K562 (cell line): ENCODE results near the gene TGFB1I1. TPM values are rescaled to one million over a fixed set of nuclear protein-coding genes. Genes with fewer than 3 reads are reported as not detected.

ENCODE experiments used
- ATAC-seq: fragments of 200-7000 bp; cut with Tn5 transposase; 3 replicates; pipeline ENCODE4 v1.9.1; 2020; ENCODE audit warnings: moderate library complexity
- BruUV-seq: library from RNA; stranded (reverse); fragments of 400-500 nt; replicated peaks from 2 replicates; lab custom pipeline; 2021; lab: Mats Ljungman, UMichigan
- CTCF ChIA-PET: fragments of 300-600 bp; formaldehyde crosslinking; extraction: SDS; loops from one replicate; lab custom pipeline; 2021; ENCODE audit warnings: low intra/inter-chr PET ratio; lab: Yijun Ruan, JAX
- POLR2A ChIA-PET: fragments of 300-600, 350-650 bp; sonication (Branson Sonifier 250); formaldehyde crosslinking; extraction: SDS; loops from one replicate; lab custom pipeline; 2021; ENCODE audit warnings: antibody characterized with exemption, inconsistent platforms; lab: Yijun Ruan, JAX
- DNase-seq, 4 experiments: peaks; one replicate each; pipeline versions ENCODE4 v3.0.0 to v3.0.0-alpha.2; 2011 to 2018; ENCODE audit warnings: low spot score in 3 of 4, mixed read lengths in 3 of 4; ENCODE audit errors: extremely low read depth in 1 of 4
- FAIRE-seq: peaks from 2 replicates; lab custom pipeline; 2011; peaks lifted over from hg19 to GRCh38; lab: Jason Lieb, UNC
- H2AFZ ChIP-seq: 2 replicates; pipeline ENCODE4 v1.6.0; 2011; ENCODE audit warnings: low read depth, low read length, control low read depth, inconsistent platforms
- H3K27ac ChIP-seq: fragments of 200-600 bp; 3 replicates; pipeline ENCODE4 v1.8.0; 2011; ENCODE audit warnings: low read depth, mild to moderate bottlenecking, control low read depth, inconsistent platforms, low read length, moderate library complexity, mixed read lengths; ENCODE audit errors: extremely low read depth
- H3K27me3 ChIP-seq, 2 experiments: fragments of 300-600 bp in 1 of 2; 2 replicates in 1 of 2; 3 replicates in 1 of 2; pipeline versions ENCODE4 v1.6.0 to v1.8.0; 2011; ENCODE audit warnings: inconsistent platforms in 2 of 2, low read length in 2 of 2, mild to moderate bottlenecking in 1 of 2, mixed read lengths in 1 of 2, moderate library complexity in 1 of 2; ENCODE audit not compliant: control insufficient read depth in 2 of 2, insufficient read depth in 2 of 2
- H3K36me3 ChIP-seq: fragments of 300-600 bp; 3 replicates; pipeline ENCODE4 v1.8.0; 2011; ENCODE audit warnings: mild to moderate bottlenecking, low read length, inconsistent platforms; ENCODE audit not compliant: control insufficient read depth, insufficient read depth
- H3K4me1 ChIP-seq, 2 experiments: fragments of 200-600 bp in 1 of 2; replicated peaks in 1 of 2; 2 replicates in 1 of 2; 3 replicates in 1 of 2; pipeline versions ENCODE4 v1.5.1 to v1.8.0; 2011; ENCODE audit warnings: inconsistent platforms in 2 of 2, low read length in 2 of 2, mild to moderate bottlenecking in 1 of 2, mixed read lengths in 1 of 2, moderate library complexity in 1 of 2; ENCODE audit not compliant: control insufficient read depth in 2 of 2, insufficient read depth in 2 of 2
- H3K4me2 ChIP-seq: 2 replicates; pipeline ENCODE4 v1.6.1; 2011; ENCODE audit warnings: low read length, control low read depth, inconsistent platforms, mixed read lengths; ENCODE audit not compliant: insufficient read depth
- H3K4me3 ChIP-seq: fragments of 200-600 bp; sonication (generic), shearing (Covaris generic); 2 replicates; pipeline ENCODE4 v1.5.1; 2016; ENCODE audit warnings: control low read depth, inconsistent platforms
- H3K79me2 ChIP-seq: fragments of 200-600 bp; 3 replicates; pipeline ENCODE4 v1.8.0; 2011; ENCODE audit warnings: low read length, inconsistent platforms; ENCODE audit not compliant: control insufficient read depth, insufficient read depth
- H3K9ac ChIP-seq, 2 experiments: 2 replicates each; pipeline versions ENCODE4 v1.6.0 to v1.6.1; 2011; ENCODE audit warnings: low read depth in 2 of 2, low read length in 2 of 2, control low read depth in 1 of 2, inconsistent platforms in 1 of 2, mild to moderate bottlenecking in 1 of 2, mixed read lengths in 1 of 2; ENCODE audit not compliant: insufficient read depth in 1 of 2
- H3K9me1 ChIP-seq: one replicate; pipeline ENCODE4 v1.6.0; 2011; ENCODE audit warnings: inconsistent platforms, mild to moderate bottlenecking, low read length, moderate library complexity; ENCODE audit not compliant: control insufficient read depth, insufficient read depth
- H3K9me3 ChIP-seq: replicated peaks from 2 replicates; pipeline ENCODE4 v1.5.1; 2011; ENCODE audit warnings: low read depth, low read length, inconsistent platforms; ENCODE audit not compliant: control insufficient read depth, insufficient read depth
- H4K20me1 ChIP-seq: replicated peaks from 2 replicates; pipeline ENCODE4 v1.6.1; 2011; ENCODE audit warnings: low read length, inconsistent platforms, mixed read lengths; ENCODE audit not compliant: control insufficient read depth, insufficient read depth
- C11orf30 ChIP-seq: fragments of 450-650 bp; IDR thresholded peaks from 2 replicates; pipeline ENCODE4 v1.6.1; 2016; ENCODE audit warnings: low read depth, mild to moderate bottlenecking
- FOXK2 ChIP-seq, 2 experiments: fragments of 450-650 bp; IDR thresholded peaks in 1 of 2; conservative IDR thresholded peaks in 1 of 2; 2 replicates each; pipeline ENCODE4 v1.6.1; 2016; ENCODE audit warnings: low read depth in 2 of 2, mild to moderate bottlenecking in 1 of 2
- GATA2 ChIP-seq: sonication (generic); formaldehyde crosslinking; IDR thresholded peaks from 2 replicates; pipeline ENCODE4 v1.4.0; 2020; ENCODE audit warnings: mild to moderate bottlenecking, missing genetic modification reagents
- GATAD2A ChIP-seq: fragments of 450-650 bp; IDR thresholded peaks from 2 replicates; pipeline ENCODE4 v1.6.1; 2017
- HIVEP1 ChIP-seq: fragments of 250-450 bp; sonication (Bioruptor Pico); IDR thresholded peaks from 2 replicates; pipeline ENCODE4 v1.4.0; 2020; ENCODE audit warnings: mild to moderate bottlenecking
- NBN ChIP-seq: fragments of 450-650 bp; IDR thresholded peaks from 2 replicates; pipeline ENCODE4 v1.6.1; 2016; ENCODE audit warnings: low read depth, mild to moderate bottlenecking
- NR3C1 ChIP-seq: sonication (generic); formaldehyde crosslinking; IDR thresholded peaks from 2 replicates; pipeline ENCODE4 v1.8.1; 2022; ENCODE audit warnings: missing genetic modification reagents
- NUFIP1 ChIP-seq: fragments of 450-650 bp; IDR thresholded peaks from 2 replicates; pipeline ENCODE4 v1.6.1; 2018; ENCODE audit not compliant: partially characterized antibody
- PKNOX1 ChIP-seq: fragments of 450-650 bp; IDR thresholded peaks from 2 replicates; pipeline ENCODE4 v1.6.1; 2016
- SMARCA4 ChIP-seq: fragments of 450-650 bp; IDR thresholded peaks from 2 replicates; pipeline ENCODE4 v1.6.1; 2016
- ZBTB40 ChIP-seq, 2 experiments: fragments of 450-650 bp in 1 of 2; sonication (generic) in 1 of 2; formaldehyde crosslinking in 1 of 2; IDR thresholded peaks; 2 replicates each; pipeline versions ENCODE4 v1.7.1 to v1.9.0; 2016 to 2022; ENCODE audit warnings: inconsistent platforms in 1 of 2, mild to moderate bottlenecking in 1 of 2, missing genetic modification reagents in 1 of 2
- ZKSCAN1 ChIP-seq: fragments of 150-350 bp; IDR thresholded peaks from 2 replicates; pipeline ENCODE4 v1.6.1; 2016; ENCODE audit warnings: low read depth, low read length
- ZNF431 ChIP-seq: sonication (generic); formaldehyde crosslinking; IDR thresholded peaks from 2 replicates; pipeline ENCODE4 v1.8.0; 2022; ENCODE audit warnings: mild to moderate bottlenecking, missing genetic modification reagents
- WGBS: fragments of 100-300 bp; shearing (Covaris generic); methylation state at CpG from one replicate; pipeline ENCODE4 v1.1.6; 2016; ENCODE audit warnings: low coverage, mixed read lengths; ENCODE audit not compliant: insufficient coverage; ENCODE audit errors: missing lambda C conversion rate; 5-methylcytosine and 5-hydroxymethylcytosine counted together
- in situ Hi-C: fragments of 300-500 bp; cut with MboI; formaldehyde crosslinking; loops from 4 replicates; pipeline ENCODE4 v1.15.0; 2018; ENCODE audit warnings: inconsistent platforms, mixed read lengths
- intact Hi-C: fragments of 100-400 bp; cut with micrococcal nuclease; formaldehyde crosslinking; loops from 2 replicates; pipeline ENCODE4 v1.14.2; 2022
- polyA plus RNA-seq, 8 experiments: library from polyadenylated mRNA; depleted of rRNA in 4 of 8; stranded (reverse) in 5 of 8; unstranded in 3 of 8; fragments of >200 nt; fragmentation: Nextera tagmentation in 2 of 8; fragmentation: Illumina TruSeq in 1 of 8; extraction: Ambion mirVana in 2 of 8; extraction: Trizol in 1 of 8; gene quantifications; 2 replicates each; pipeline versions ENCODE4 v1.2.1 to v1.2.3, GENCODE V29; 2011 to 2014; ENCODE audit warnings: inconsistent platforms in 1 of 8, missing spikeins in 1 of 8
- total RNA-seq, 7 experiments: library from RNA; depleted of rRNA in 6 of 7; stranded (reverse); fragments of >200 nt in 6 of 7; fragmentation: Illumina TruSeq in 2 of 7; extraction: Trizol in 2 of 7; gene quantifications; 2 replicates each; pipeline versions ENCODE4 v1.2.1 to v1.2.3, GENCODE V29; 2011 to 2021; ENCODE audit warnings: low replicate concordance in 1 of 7

The TGFB1I1 gene
- total and polyA plus RNA-seq, 9 of the 15 experiments (the other 6 are each of a cell fraction or from before 2014, with no cell fraction given), result 0.04 to 0.91 (median 0.19) TPM

GRCh38 chr16:31452631-31453106 lies 19.3 kb upstream of the TGFB1I1 start:
- Histone ChIP-seq H3K79me2 (peaks cover 36% of the 10 kb centered on the region), H3K27me3 (no peaks in the 10 kb centered on the region), H3K4me2 (peak overlapping the region; percentile 51), H3K9ac (peak overlapping the region; percentile 18 to 44; a peak in 2 of 4 replicates), H3K4me3 (no peak overlapping the region), H3K9me1 (no peaks in the 10 kb centered on the region), H2AFZ (peak overlapping the region; percentile 28; the same call in 1 of the 2 replicates), H3K27ac (peak overlapping the region; percentile 71; the same call in 2 of the 3 replicates), H4K20me1 (no peaks in the 10 kb centered on the region; the same call in 1 of the 2 replicates), H3K36me3 (peaks cover 19% of the 10 kb centered on the region; the same call in 1 of the 3 replicates), H3K4me1 (peaks cover 53 to 57% of the 10 kb centered on the region in 2 experiments), H3K9me3 (no peaks in the 10 kb centered on the region)
- peak; percentile 37 to 72 (median 56) for DNase-seq
- intact Hi-C loops, result loop anchor here (2.0 to 10.0 kb wide), 4 partner anchors 50 to 498 kb away; partner anchors contain the start of gene SETD1A
- 0% methylated on average over 3 of the region's 3 CpGs for WGBS
- in situ Hi-C loops, result loop anchor here (10.0 kb wide), 1 partner anchor 242 kb away; no protein-coding TSS in a partner anchor
- ATAC-seq, result peak; percentile 49
- ChIA-PET CTCF (interaction anchor here (0.7 kb wide), 1 partner anchor 245 kb away, joined by 3 read pairs; no protein-coding TSS in a partner anchor), POLR2A (interaction anchor here (0.6 to 1.5 kb wide), 6 partner anchors 10 to 302 kb away, joined by 3 to 7 read pairs (median 4); partner anchors contain the start of genes FUS and ZNF843)
- BruUV-seq, result no TSS peak
- FAIRE-seq, result peak; percentile 70
- TF ChIP-seq HIVEP1 (no peak), ZBTB40 (IDR thresholded peaks at IDR 0.05) (0 out of 2 replicates have a peak, but pooled peaks have one; percentile 29), ZBTB40 (CRISPR knock-in tag; IDR thresholded peaks at IDR 0.05) (no peak), GATA2 (CRISPR knock-in tag) (no peak), PKNOX1 (peak; percentile 26; the same call in 1 of the 2 replicates), ZNF431 (CRISPR knock-in tag) (no peak), GATAD2A (no peak), C11orf30 (peak; percentile 44; the same call in 1 of the 2 replicates), NR3C1 (CRISPR knock-in tag) (no peak), NBN (0 out of 2 replicates have a peak, but pooled peaks have one; percentile 49), ZKSCAN1 (no peak), FOXK2 (conservative IDR thresholded peaks at IDR 0.05 in 1 of 2, IDR thresholded peaks at IDR 0.05 in 1 of 2; ENCODE audit: low read depth in 2 of 2) (peak; percentile 25 to 44; a peak in 2 of 4 replicates), NUFIP1 (no peak), SMARCA4 (peak; percentile 52)
